HepG2 (cell line): ENCODE measurements around the gene ST14. TPM values are rescaled to one million over a fixed set of nuclear protein-coding genes. Genes with fewer than 3 reads are reported as not detected.

Experiments
- ATAC-seq: fragments of 200-7000 bp; cut with Tn5 transposase; 3 replicates; pipeline ENCODE4 v1.9.1; 2020; ENCODE audit warnings: mild to moderate bottlenecking, moderate library complexity
- BruUV-seq: library from RNA; stranded (reverse); fragments of 400-500 nt; replicated peaks from 2 replicates; lab custom pipeline; 2021; lab: Mats Ljungman, UMichigan
- CTCF ChIA-PET: fragments of 300-600 bp; formaldehyde crosslinking; extraction: SDS; loops from one replicate; lab custom pipeline; 2021; ENCODE audit warnings: low total read pairs, inconsistent platforms, low intra/inter-chr PET ratio; lab: Yijun Ruan, JAX
- POLR2A ChIA-PET: fragments of 350-600 bp; sonication (Branson Sonifier 250); formaldehyde crosslinking; loops from one replicate; lab custom pipeline; 2020; ENCODE audit warnings: antibody characterized with exemption, inconsistent platforms; lab: Yijun Ruan, JAX
- DNase-seq: peaks from one replicate; pipeline ENCODE4 v3.0.0-alpha.2; 2015; ENCODE audit warnings: low spot score
- FAIRE-seq: peaks from 3 replicates; lab custom pipeline; 2011; peaks lifted over from hg19 to GRCh38; lab: Jason Lieb, UNC
- H2AFZ ChIP-seq: one replicate; pipeline ENCODE4 v1.6.1; 2011; ENCODE audit warnings: low read length, inconsistent platforms
- H3K27ac ChIP-seq: fragments of 300-600 bp; 3 replicates; pipeline ENCODE4 v1.8.0; 2011; ENCODE audit warnings: mixed run types, mild to moderate bottlenecking, mixed read lengths, low read length, inconsistent platforms; ENCODE audit not compliant: insufficient read depth; ENCODE audit errors: extremely low read length
- H3K27me3 ChIP-seq, 2 experiments: fragments of 200-600 bp in 1 of 2; 2 replicates in 1 of 2; 3 replicates in 1 of 2; pipeline versions ENCODE4 v1.6.0 to v1.8.0; 2011; ENCODE audit warnings: low read length in 2 of 2, mild to moderate bottlenecking in 2 of 2, moderate library complexity in 2 of 2, inconsistent platforms in 1 of 2; ENCODE audit not compliant: insufficient read depth in 2 of 2, control insufficient read depth in 1 of 2
- H3K36me3 ChIP-seq, 2 experiments: fragments of 200-600 bp in 1 of 2; replicated peaks in 1 of 2; 2 replicates in 1 of 2; 3 replicates in 1 of 2; pipeline versions ENCODE4 v1.5.1 to v1.8.0; 2011; ENCODE audit warnings: low read length in 2 of 2, inconsistent platforms in 1 of 2; ENCODE audit not compliant: insufficient read depth in 2 of 2, control insufficient read depth in 1 of 2
- H3K4me1 ChIP-seq: 2 replicates; pipeline ENCODE4 v1.5.1; 2012; ENCODE audit warnings: low read length, inconsistent platforms; ENCODE audit not compliant: insufficient read depth
- H3K4me2 ChIP-seq: 2 replicates; pipeline ENCODE4 v1.6.0; 2011; ENCODE audit warnings: low read depth, low read length, inconsistent platforms
- H3K4me3 ChIP-seq, 3 experiments: fragments of 200-600 bp in 1 of 3; sonication (generic), shearing (Covaris generic) in 1 of 3; replicated peaks in 1 of 3; 2 replicates each; pipeline ENCODE4 v1.5.1; 2011 to 2016; ENCODE audit warnings: low read length in 3 of 3, inconsistent platforms in 2 of 3, low read depth in 2 of 3, mild to moderate bottlenecking in 2 of 3, control low read depth in 1 of 3, mixed read lengths in 1 of 3; ENCODE audit not compliant: insufficient read depth in 1 of 3
- H3K79me2 ChIP-seq: one replicate; pipeline ENCODE4 v1.6.1; 2011; ENCODE audit warnings: low read length, inconsistent platforms; ENCODE audit not compliant: insufficient read depth
- H3K9ac ChIP-seq: 2 replicates; pipeline ENCODE4 v1.6.0; 2011; ENCODE audit warnings: mild to moderate bottlenecking, low read depth, low read length, inconsistent platforms; ENCODE audit not compliant: insufficient read depth
- H3K9me3 ChIP-seq: 2 replicates; pipeline ENCODE4 v1.5.1; 2012; ENCODE audit warnings: mild to moderate bottlenecking, low read length
- H4K20me1 ChIP-seq: 2 replicates; pipeline ENCODE4 v1.6.0; 2011; ENCODE audit warnings: inconsistent platforms, mild to moderate bottlenecking, low read length, moderate library complexity; ENCODE audit not compliant: insufficient read depth
- ATF1 ChIP-seq: IDR thresholded peaks from 2 replicates; pipeline ENCODE4 v1.6.1; 2016; ENCODE audit warnings: mild to moderate bottlenecking, control low read depth
- BCL3 ChIP-seq: sonication (generic); formaldehyde crosslinking; IDR thresholded peaks from 2 replicates; pipeline ENCODE4 v1.5.1; 2020; ENCODE audit warnings: mild to moderate bottlenecking, missing genetic modification reagents, moderate library complexity
- CCAR2 ChIP-seq: fragments of 200-400 bp; formaldehyde crosslinking; optimal IDR thresholded peaks from 2 replicates; pipeline ENCODE3; 2018; ENCODE audit warnings: low read depth, mild to moderate bottlenecking, low read length, moderate library complexity
- CHCHD3 ChIP-seq: sonication (generic); formaldehyde crosslinking; IDR thresholded peaks from 2 replicates; pipeline ENCODE4 v1.8.0; 2022; ENCODE audit warnings: mild to moderate bottlenecking, missing genetic modification reagents, moderate library complexity
- DNMT3B ChIP-seq: conservative IDR thresholded peaks from 2 replicates; pipeline ENCODE4 v1.6.1; 2016; ENCODE audit warnings: missing biosample characterization, control low read depth
- ELF3 ChIP-seq: IDR thresholded peaks from 2 replicates; pipeline ENCODE4 v1.6.1; 2016; ENCODE audit warnings: missing genetic modification reagents, missing compliant biosample characterization
- HOXA9 ChIP-seq: sonication (generic); formaldehyde crosslinking; IDR thresholded peaks from 2 replicates; pipeline ENCODE4 v1.8.1; 2022; ENCODE audit warnings: missing genetic modification reagents, mild to moderate bottlenecking, moderate library complexity, borderline replicate concordance
- KDM6A ChIP-seq: IDR thresholded peaks from 2 replicates; pipeline ENCODE4 v1.6.1; 2016; ENCODE audit warnings: low read depth
- NFATC3 ChIP-seq: sonication (generic); formaldehyde crosslinking; IDR thresholded peaks from 2 replicates; pipeline ENCODE4 v1.5.1; 2020; ENCODE audit warnings: mild to moderate bottlenecking, missing genetic modification reagents
- PHB2 ChIP-seq: fragments of 450-650 bp; IDR thresholded peaks from 2 replicates; pipeline ENCODE4 v1.6.1; 2018; ENCODE audit not compliant: partially characterized antibody
- STAG1 ChIP-seq: sonication (generic); formaldehyde crosslinking; IDR thresholded peaks from 2 replicates; pipeline ENCODE4 v1.4.0; 2020; ENCODE audit warnings: missing genetic modification reagents
- XBP1 ChIP-seq: sonication (generic); formaldehyde crosslinking; IDR thresholded peaks from 2 replicates; pipeline ENCODE4 v1.5.0; 2020; ENCODE audit warnings: missing genetic modification reagents
- ZBTB3 ChIP-seq: sonication (generic); formaldehyde crosslinking; IDR thresholded peaks from 2 replicates; pipeline ENCODE4 v1.4.0; 2020; ENCODE audit warnings: low read depth, mild to moderate bottlenecking, moderate library complexity, missing genetic modification reagents, borderline replicate concordance
- ZFP91 ChIP-seq: sonication (generic); formaldehyde crosslinking; IDR thresholded peaks from 2 replicates; pipeline ENCODE4 v1.9.0; 2022; ENCODE audit warnings: missing genetic modification reagents, mild to moderate bottlenecking, borderline replicate concordance
- ZNF609 ChIP-seq: sonication (generic); formaldehyde crosslinking; IDR thresholded peaks from 2 replicates; pipeline ENCODE4 v1.4.0; 2020; ENCODE audit warnings: mild to moderate bottlenecking, missing genetic modification reagents, borderline replicate concordance
- ZNF7 ChIP-seq: IDR thresholded peaks from 2 replicates; pipeline ENCODE4 v1.6.1; 2016; ENCODE audit warnings: missing biosample characterization, missing genetic modification reagents
- ZNF746 ChIP-seq: sonication (generic); formaldehyde crosslinking; IDR thresholded peaks from 2 replicates; pipeline ENCODE4 v1.8.0; 2022; ENCODE audit warnings: mild to moderate bottlenecking, missing genetic modification reagents
- ZNF747 ChIP-seq: sonication (generic); formaldehyde crosslinking; IDR thresholded peaks from 2 replicates; pipeline ENCODE4 v1.8.1; 2023; ENCODE audit warnings: missing genetic modification reagents, mild to moderate bottlenecking, borderline replicate concordance
- ZNF75D ChIP-seq: sonication (generic); formaldehyde crosslinking; IDR thresholded peaks from 2 replicates; pipeline ENCODE4 v1.8.1; 2023; ENCODE audit warnings: missing genetic modification reagents, mild to moderate bottlenecking, borderline replicate concordance
- WGBS: methylation state at CpG from one replicate; pipeline ENCODE4 v1.1.6; 2017; ENCODE audit warnings: low lambda C conversion rate; 5-methylcytosine and 5-hydroxymethylcytosine counted together
- in situ Hi-C: cut with HindIII; loops from 2 replicates; pipeline ENCODE4 v1.10.0; 2017; ENCODE audit warnings: low pct_unique_long_range_greater_than_20kb; ENCODE audit not compliant: extremely low pct_ligation_motif_present
- intact Hi-C: fragments of 100-400 bp; cut with micrococcal nuclease; formaldehyde crosslinking; loops from one replicate; pipeline ENCODE4 v1.10.0; 2022; ENCODE audit not compliant: unreplicated experiment
- polyA plus RNA-seq, 8 experiments: library from polyadenylated mRNA; depleted of rRNA in 3 of 8; stranded (reverse) in 7 of 8; unstranded in 1 of 8; fragments of >200 nt; fragmentation: Illumina TruSeq in 4 of 8; extraction: Trizol in 4 of 8; gene quantifications; 2 replicates each; pipeline versions ENCODE4 v1.2.1 to v1.2.3, GENCODE V29; 2011 to 2016; ENCODE audit warnings: low read depth in 4 of 8, missing spikeins in 1 of 8, mixed read lengths in 1 of 8; ENCODE audit not compliant: insufficient read depth in 1 of 8
- total RNA-seq, 5 experiments: library from RNA; depleted of rRNA; stranded (reverse); fragments of >200 nt; fragmentation: Illumina TruSeq; extraction: Trizol; gene quantifications; 2 replicates each; pipeline ENCODE4 v1.2.3, GENCODE V29; 2016; ENCODE audit warnings: low read depth in 1 of 5

ST14 gene
- total and polyA plus RNA-seq, 2 of the 13 experiments (the other 11 are each of a cell fraction or from before 2014, with no cell fraction given) = 0.88 to 1.4 TPM

DNA sequence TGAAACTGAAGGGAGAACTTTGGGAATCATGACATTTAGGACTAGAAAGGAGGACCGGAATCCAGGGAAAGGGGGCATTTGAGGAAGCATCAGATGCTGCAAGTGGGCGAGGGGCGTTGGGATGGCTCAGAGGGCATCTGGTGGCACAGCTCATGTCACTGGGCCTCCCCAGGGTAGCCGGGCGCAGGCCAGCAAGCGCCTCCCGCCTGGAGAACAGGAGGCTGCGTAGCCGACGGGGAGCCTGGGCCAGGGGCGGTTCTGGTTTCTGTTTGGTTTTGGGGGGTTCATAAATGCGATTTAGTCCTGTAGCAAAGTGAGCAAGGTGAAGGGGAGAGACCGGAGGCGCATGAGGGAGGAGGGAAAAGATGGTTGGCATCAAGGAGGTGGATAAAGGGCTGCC, 443 bp upstream of the ST14 start:
- no peak overlapping the region for H3K9ac ChIP-seq
- in situ Hi-C loops = no loop called here
- H3K4me3 ChIP-seq = no peak overlapping the region
- H2AFZ ChIP-seq = no peak overlapping the region
- H3K27ac ChIP-seq = no peak overlapping the region
- 77% methylated on average over 14 of the region's 14 CpGs for WGBS
- no peaks in the 10 kb centered on the region for H3K36me3 ChIP-seq
- no peak for FAIRE-seq
- no peaks in the 10 kb centered on the region for H4K20me1 ChIP-seq
- TF ChIP-seq BCL3 (no peak), KDM6A (CRISPR knock-in tag) (no peak), ZNF747 (CRISPR knock-in tag) (no peak), ZNF609 (CRISPR knock-in tag) (no peak), ZBTB3 (CRISPR knock-in tag) (no peak), XBP1 (no peak), ZNF746 (CRISPR knock-in tag) (no peak), HOXA9 (no peak), PHB2 (no peak), ATF1 (CRISPR knock-in tag) (no peak), NFATC3 (CRISPR knock-in tag) (no peak), ELF3 (no peak), CCAR2 (no peak), DNMT3B (CRISPR knock-in tag) (no peak), ZFP91 (CRISPR knock-in tag) (no peak), ZNF75D (CRISPR knock-in tag) (no peak), CHCHD3 (CRISPR knock-in tag) (no peak), ZNF7 (CRISPR knock-in tag) (no peak), STAG1 (CRISPR knock-in tag) (no peak)
- TF ChIP-seq, all 625 proteins: peak for 0
- Histone ChIP-seq H3K4me1 (peaks cover 30% of the 10 kb centered on the region), H3K9me3 (no peaks in the 10 kb centered on the region), H3K27me3 (no peaks in the 10 kb centered on the region; a peak in 2 of 5 replicates), H3K4me2 (no peak overlapping the region), H3K79me2 (no peaks in the 10 kb centered on the region)
- intact Hi-C loops = no loop called here
- POLR2A ChIA-PET = no interaction called here
- no TSS peak for BruUV-seq
- DNase-seq (no peak), ATAC-seq (no peak)
- CTCF ChIA-PET = no interaction called here
